HCT116 (cell line): ENCODE data around the gene EIF2B5. TPM values are rescaled to one million over a fixed set of nuclear protein-coding genes. Genes with fewer than 3 reads are reported as not detected.

Experiments used
- ATAC-seq: fragments of 200-7000 bp; cut with Tn5 transposase; 2 replicates; pipeline ENCODE4 v1.9.1; 2020; ENCODE audit warnings: mild to moderate bottlenecking, moderate library complexity
- BruUV-seq: library from RNA; stranded (reverse); fragments of 400-500 nt; replicated peaks from 2 replicates; lab custom pipeline; 2021; lab: Mats Ljungman, UMichigan
- CTCF ChIA-PET: fragments of 300-600 bp; sonication (Branson Sonifier 250); formaldehyde crosslinking; loops from one replicate; lab custom pipeline; 2021; ENCODE audit warnings: antibody characterized with exemption; lab: Charles Lee
- POLR2A ChIA-PET: fragments of 300-600, 350-600 bp; sonication (Branson Sonifier 250); formaldehyde crosslinking; loops from one replicate; lab custom pipeline; 2021; ENCODE audit warnings: antibody characterized with exemption; lab: Charles Lee
- RAD21 ChIA-PET, 2 experiments: fragments of 300-600 bp; sonication (Branson Sonifier 250); formaldehyde crosslinking; loops; one replicate each; lab custom pipeline; 2023; ENCODE audit warnings: low total read pairs in 2 of 2; ENCODE audit not compliant: uncharacterized antibody in 2 of 2, unreplicated experiment in 2 of 2, low non-redundant PET in 1 of 2; lab: Charles Lee
- DNase-seq: peaks from one replicate; pipeline ENCODE4 v3.0.0-alpha.2; 2010; ENCODE audit warnings: low read depth, low spot score
- H2AFZ ChIP-seq: fragments of 200-600 bp; shearing (Covaris generic), sonication (generic); 2 replicates; pipeline ENCODE4 v1.6.1; 2017; ENCODE audit warnings: low read depth, mixed run types, mixed read lengths, antibody characterized with exemption, low read length; ENCODE audit not compliant: poor library complexity, severe bottlenecking
- H3K27ac ChIP-seq: 2 replicates; pipeline ENCODE4 v1.5.1; 2012; ENCODE audit warnings: low read depth, low read length
- H3K27me3 ChIP-seq: fragments of 200-600 bp; sonication (generic); 2 replicates; pipeline ENCODE4 v1.6.1; 2016; ENCODE audit warnings: mixed run types, low read length, mixed read lengths; ENCODE audit not compliant: insufficient read depth
- H3K36me3 ChIP-seq, 2 experiments: fragments of 200-500 bp in 1 of 2; fragments of 200-600 bp in 1 of 2; sonication (Bioruptor generic) in 1 of 2; sonication (generic) in 1 of 2; 2 replicates each; pipeline versions ENCODE4 v1.5.1 to v1.6.1; 2014 to 2016; ENCODE audit warnings: low read length in 2 of 2, inconsistent platforms in 1 of 2, mixed read lengths in 1 of 2, mixed run types in 1 of 2; ENCODE audit not compliant: insufficient read depth in 2 of 2, control insufficient read depth in 1 of 2
- H3K4me1 ChIP-seq, 2 experiments: fragments of 200-600 bp in 1 of 2; sonication (generic) in 1 of 2; 2 replicates each; pipeline versions ENCODE4 v1.5.1 to v1.6.1; 2012 to 2017; ENCODE audit warnings: low read length in 2 of 2, inconsistent platforms in 1 of 2, mild to moderate bottlenecking in 1 of 2, mixed read lengths in 1 of 2, mixed run types in 1 of 2, moderate library complexity in 1 of 2; ENCODE audit not compliant: insufficient read depth in 2 of 2, control insufficient read depth in 1 of 2
- H3K4me2 ChIP-seq: fragments of 200-600 bp; sonication (generic); 2 replicates; pipeline ENCODE4 v1.6.1; 2017; ENCODE audit warnings: mixed run types, low read length, mixed read lengths
- H3K4me3 ChIP-seq, 2 experiments: fragments of 200-600 bp in 1 of 2; sonication (generic) in 1 of 2; replicated peaks in 1 of 2; 2 replicates each; pipeline ENCODE4 v1.5.1; 2011 to 2016; ENCODE audit warnings: low read length in 2 of 2, control low read depth in 1 of 2, low read depth in 1 of 2, mild to moderate bottlenecking in 1 of 2, mixed read lengths in 1 of 2, mixed run types in 1 of 2
- H3K79me2 ChIP-seq: fragments of 200-600 bp; sonication (generic); 2 replicates; pipeline ENCODE4 v1.6.1; 2017; ENCODE audit warnings: mild to moderate bottlenecking, mixed run types, low read length, moderate library complexity, mixed read lengths; ENCODE audit not compliant: insufficient read depth
- H3K9ac ChIP-seq: fragments of 200-600 bp; sonication (generic); 2 replicates; pipeline ENCODE4 v1.6.1; 2016; ENCODE audit warnings: low read length, mixed read lengths
- H3K9me2 ChIP-seq: fragments of 200-600 bp; sonication (generic), shearing (Covaris generic); 2 replicates; pipeline ENCODE4 v1.6.1; 2017; ENCODE audit warnings: mixed run types, mild to moderate bottlenecking, moderate library complexity; ENCODE audit not compliant: insufficient read depth
- H3K9me3 ChIP-seq, 2 experiments: fragments of 200-500 bp in 1 of 2; fragments of 200-600 bp in 1 of 2; sonication (Bioruptor generic) in 1 of 2; sonication (generic) in 1 of 2; 2 replicates each; pipeline ENCODE4 v1.6.1; 2014 to 2017; ENCODE audit warnings: low read length in 2 of 2, mixed read lengths in 2 of 2, inconsistent platforms in 1 of 2, low read depth in 1 of 2, mild to moderate bottlenecking in 1 of 2, mixed run types in 1 of 2, moderate library complexity in 1 of 2; ENCODE audit not compliant: control insufficient read depth in 1 of 2, insufficient read depth in 1 of 2
- H4K20me1 ChIP-seq: fragments of 200-600 bp; sonication (generic), shearing (Covaris generic); 2 replicates; pipeline ENCODE4 v1.6.1; 2017; ENCODE audit warnings: mixed run types, mild to moderate bottlenecking, moderate library complexity; ENCODE audit not compliant: insufficient read depth
- ATF3 ChIP-seq: IDR thresholded peaks from 2 replicates; pipeline ENCODE4 v1.6.1; 2012
- CBX3 ChIP-seq: IDR thresholded peaks from 2 replicates; pipeline ENCODE4 v1.6.1; 2012; ENCODE audit warnings: low read depth
- CTCF ChIP-seq, 3 experiments: fragments of 200-600 bp in 1 of 3; sonication (generic) in 1 of 3; IDR thresholded peaks in 2 of 3; conservative IDR thresholded peaks in 1 of 3; 2 replicates each; pipeline ENCODE4 v1.5.1; 2012 to 2017; ENCODE audit warnings: low read depth in 2 of 3, low read length in 2 of 3, antibody characterized with exemption in 1 of 3, borderline replicate concordance in 1 of 3, control low read depth in 1 of 3, mild to moderate bottlenecking in 1 of 3, mixed read lengths in 1 of 3, mixed run types in 1 of 3, moderate library complexity in 1 of 3; ENCODE audit not compliant: insufficient read depth in 1 of 3
- EGR1 ChIP-seq: IDR thresholded peaks from 2 replicates; pipeline ENCODE4 v1.6.1; 2012; ENCODE audit warnings: low read depth
- EZH2 ChIP-seq: fragments of 200-600 bp; sonication (generic); IDR thresholded peaks from 2 replicates; pipeline ENCODE4 v1.6.1; 2017; ENCODE audit warnings: antibody characterized with exemption, mixed run types
- EZH2phosphoT487 ChIP-seq: fragments of 200-600 bp; IDR thresholded peaks from 2 replicates; pipeline ENCODE4 v1.6.1; 2018; ENCODE audit warnings: antibody characterized with exemption, borderline replicate concordance
- MAX ChIP-seq: IDR thresholded peaks from 2 replicates; pipeline ENCODE4 v1.6.1; 2012
- POLR2AphosphoS5 ChIP-seq: IDR thresholded peaks from 2 replicates; pipeline ENCODE4 v1.6.1; 2011; ENCODE audit warnings: mild to moderate bottlenecking, low read depth, low read length, moderate library complexity
- REST ChIP-seq: IDR thresholded peaks from 2 replicates; pipeline ENCODE4 v1.6.1; 2012; ENCODE audit warnings: low read depth
- SP1 ChIP-seq: IDR thresholded peaks from 2 replicates; pipeline ENCODE4 v1.6.1; 2012; ENCODE audit warnings: low read depth
- YY1 ChIP-seq: IDR thresholded peaks from 2 replicates; pipeline ENCODE4 v1.6.1; 2011; ENCODE audit warnings: low read length, low read depth, moderate library complexity, mild to moderate bottlenecking; ENCODE audit not compliant: insufficient replicate concordance; ENCODE audit errors: extremely low read depth
- ZBTB33 ChIP-seq: IDR thresholded peaks from 2 replicates; pipeline ENCODE4 v1.6.1; 2011; ENCODE audit warnings: mild to moderate bottlenecking, low read length, moderate library complexity; ENCODE audit not compliant: insufficient replicate concordance; ENCODE audit errors: extremely low read depth
- ZFX ChIP-seq: fragments of 450-650 bp; IDR thresholded peaks from 2 replicates; pipeline ENCODE4 v1.6.1; 2017
- ZNF274 ChIP-seq: fragments of 200-500 bp; sonication (Bioruptor generic); IDR thresholded peaks from 2 replicates; pipeline ENCODE4 v1.6.1; 2014; ENCODE audit warnings: mild to moderate bottlenecking, low read depth, low read length, inconsistent platforms
- intact Hi-C: fragments of 100-400 bp; cut with micrococcal nuclease; formaldehyde crosslinking; loops from 2 replicates; pipeline ENCODE4 v1.10.0; 2022
- total RNA-seq: library from RNA; stranded (reverse); gene quantifications from one replicate; pipeline ENCODE4 v1.2.1, GENCODE V29; 2021; ENCODE audit not compliant: unreplicated experiment

The EIF2B5 gene
- total RNA-seq, 1 experiment from 2014 or later = 50.3 TPM

- DNase-seq (no peak), ATAC-seq (no peak)
- intact Hi-C loops = no loop called here
- H4K20me1 ChIP-seq = no peaks in the 10 kb centered on the region
- no peak overlapping the region for H3K4me3 ChIP-seq
- BruUV-seq = no TSS peak
- peaks cover 12 to 14% of the 10 kb centered on the region in 2 experiments; a peak in 3 of 4 replicates for H3K36me3 ChIP-seq
- TF ChIP-seq CBX3 = no peak
- no peak for TF ChIP-seq CTCF (IDR thresholded peaks at IDR 0.05 in 2 of 3, conservative IDR thresholded peaks at IDR 0.05 in 1 of 3; ENCODE audit: borderline replicate concordance in 1 of 3, insufficient read depth in 1 of 3, low read depth in 2 of 3, low read length in 2 of 3)
- TF ChIP-seq EZH2 = no peak
- no peak for TF ChIP-seq ZBTB33
- TF ChIP-seq EGR1 = no peak
- TF ChIP-seq POLR2AphosphoS5 = no peak
- TF ChIP-seq ATF3 = no peak
- TF ChIP-seq EZH2phosphoT487 = no peak
- TF ChIP-seq ZNF274 = no peak
- no peak for TF ChIP-seq YY1
- no peak for TF ChIP-seq SP1
- TF ChIP-seq MAX = no peak
- no peak for TF ChIP-seq ZFX
- TF ChIP-seq REST = no peak
- ChIA-PET CTCF (no interaction called here), RAD21 (no interaction called here), POLR2A (no interaction called here)
- H3K79me2 ChIP-seq = peaks cover 56% of the 10 kb centered on the region
- no peaks in the 10 kb centered on the region for H3K9me3 ChIP-seq
- H3K27me3 ChIP-seq = no peaks in the 10 kb centered on the region
- H3K27ac ChIP-seq = no peak overlapping the region
- H3K4me2 ChIP-seq = no peak overlapping the region
- H3K9ac ChIP-seq = no peak overlapping the region
- peaks cover 7 to 11% of the 10 kb centered on the region in 2 experiments; a peak in 3 of 4 replicates for H3K4me1 ChIP-seq
- H2AFZ ChIP-seq = no peak overlapping the region
- no peaks in the 10 kb centered on the region for H3K9me2 ChIP-seq
These were observed 25.3 kb downstream of the EIF2B5 start for GRCh38 chr3:184160456-184160855.
